Activated B cell treated with CpG ODN at 0.5 μM for 24 hours (primary cell): Measurements from ENCODE around the gene SORCS1. TPM values are rescaled to one million over a fixed set of nuclear protein-coding genes. Genes with fewer than 3 reads are reported as not detected.

Source experiments
- ATAC-seq: fragments of 200-7000 bp; cut with Tn5 transposase; one replicate; pipeline ENCODE4 v1.10.0; 2021; ENCODE audit warnings: low read depth, mild to moderate bottlenecking, moderate library complexity
- CTCF ChIA-PET: fragments of 350-600 bp; sonication (Branson Sonifier 250); formaldehyde crosslinking; loops from one replicate; lab custom pipeline; 2021; ENCODE audit warnings: antibody characterized with exemption; lab: Charles Lee
- POLR2A ChIA-PET: fragments of 350-600 bp; sonication (Branson Sonifier 250); formaldehyde crosslinking; loops from one replicate; lab custom pipeline; 2021; ENCODE audit warnings: antibody characterized with exemption; lab: Charles Lee
- DNase-seq: peaks from one replicate; pipeline ENCODE4 v3.0.0; 2022
- H3K27ac Mint-ChIP-seq: one replicate; pipeline ENCODE4 v1.8.0; 2020; ENCODE audit warnings: mixed read lengths
- H3K27me3 Mint-ChIP-seq: one replicate; pipeline ENCODE4 v1.8.0; 2021; ENCODE audit warnings: mixed read lengths
- H3K36me3 Mint-ChIP-seq: one replicate; pipeline ENCODE4 v1.8.0; 2021; ENCODE audit warnings: low read depth, mixed read lengths
- H3K4me1 Mint-ChIP-seq: one replicate; pipeline ENCODE4 v1.8.0; 2021; ENCODE audit warnings: mixed read lengths
- H3K4me3 Mint-ChIP-seq: one replicate; pipeline ENCODE4 v1.8.0; 2020; ENCODE audit warnings: mild to moderate bottlenecking, mixed read lengths
- H3K9me3 Mint-ChIP-seq: one replicate; pipeline ENCODE4 v1.8.0; 2020; ENCODE audit warnings: mixed read lengths
- CTCF ChIP-seq: fragments of 200-600 bp; IDR thresholded peaks from one replicate; pipeline ENCODE4 v1.8.0; 2022; ENCODE audit warnings: antibody characterized with exemption, mild to moderate bottlenecking
- intact Hi-C: fragments of 100-400 bp; cut with micrococcal nuclease; formaldehyde crosslinking; loops from one replicate; pipeline ENCODE4 v1.15.1; 2024
- total RNA-seq: library from RNA; stranded (reverse); gene quantifications from 2 replicates; pipeline ENCODE4 v1.2.3, GENCODE V29; 2022

SORCS1 gene
- total RNA-seq, 1 donor from 2014 or later, result not detected

- DNase-seq (no peak), ATAC-seq (no peak)
- ChIA-PET CTCF (no interaction called here), POLR2A (no interaction called here)
- intact Hi-C loops, result no loop called here
- no peaks in the 10 kb centered on the region for H3K36me3 Mint-ChIP-seq
- no peak overlapping the region for H3K27ac Mint-ChIP-seq
- no peak overlapping the region for H3K4me3 Mint-ChIP-seq
- no peaks in the 10 kb centered on the region for H3K4me1 Mint-ChIP-seq
- no peaks in the 10 kb centered on the region for H3K27me3 Mint-ChIP-seq
- H3K9me3 Mint-ChIP-seq, result peaks cover 5% of the 10 kb centered on the region
- TF ChIP-seq CTCF, result no peak
These were observed 599.0 kb downstream of the SORCS1 start for GRCh38 chr10:106565546-106565945.

GRCh38 chr10:106563384-106563783 is 601.1 kb downstream of the SORCS1 start:
- Mint-ChIP-seq H3K4me3 (no peak overlapping the region), H3K36me3 (no peaks in the 10 kb centered on the region), H3K27me3 (no peaks in the 10 kb centered on the region), H3K27ac (no peak overlapping the region), H3K4me1 (no peaks in the 10 kb centered on the region), H3K9me3 (peaks cover 5% of the 10 kb centered on the region)
- intact Hi-C loops, result no loop called here
- DNase-seq (no peak), ATAC-seq (no peak)
- TF ChIP-seq CTCF, result no peak
- POLR2A ChIA-PET, result no interaction called here
- CTCF ChIA-PET, result no interaction called here

GRCh38 chr10:106560925-106561640 is 603.4 kb downstream of the SORCS1 start:
- Mint-ChIP-seq H3K27me3 (no peaks in the 10 kb centered on the region), H3K4me1 (no peaks in the 10 kb centered on the region), H3K4me3 (no peak overlapping the region), H3K36me3 (no peaks in the 10 kb centered on the region), H3K27ac (no peak overlapping the region), H3K9me3 (no peaks in the 10 kb centered on the region)
- POLR2A ChIA-PET, result no interaction called here
- no peak for ATAC-seq
- intact Hi-C loops, result no loop called here
- no peak for DNase-seq
- CTCF ChIA-PET, result no interaction called here
- no peak for TF ChIP-seq CTCF

- Mint-ChIP-seq H3K27me3 (no peaks in the 10 kb centered on the region), H3K4me1 (no peaks in the 10 kb centered on the region), H3K36me3 (no peaks in the 10 kb centered on the region), H3K4me3 (no peak overlapping the region), H3K9me3 (no peaks in the 10 kb centered on the region), H3K27ac (no peak overlapping the region)
- CTCF ChIA-PET, result no interaction called here
- DNase-seq, result no peak
- intact Hi-C loops, result no loop called here
- no peak for ATAC-seq
- no peak for TF ChIP-seq CTCF
- POLR2A ChIA-PET, result no interaction called here
These were observed 605.1 kb downstream of the SORCS1 start for GRCh38 chr10:106559442-106559841.

GRCh38 chr10:106557951-106558733 is 606.4 kb downstream of the SORCS1 start:
- no peak for TF ChIP-seq CTCF
- no peaks in the 10 kb centered on the region for H3K9me3 Mint-ChIP-seq
- ATAC-seq, result no peak
- intact Hi-C loops, result no loop called here
- POLR2A ChIA-PET, result no interaction called here
- no peak overlapping the region for H3K4me3 Mint-ChIP-seq
- CTCF ChIA-PET, result no interaction called here
- no peaks in the 10 kb centered on the region for H3K27me3 Mint-ChIP-seq
- DNase-seq, result no peak
- H3K4me1 Mint-ChIP-seq, result no peaks in the 10 kb centered on the region
- no peak overlapping the region for H3K27ac Mint-ChIP-seq
- no peaks in the 10 kb centered on the region for H3K36me3 Mint-ChIP-seq
